Measurements from ENCODE around the gene SOBP. TPM values are rescaled to one million over a fixed set of nuclear protein-coding genes. Genes with fewer than 3 reads are reported as not detected.

The SOBP gene
- total and polyA plus RNA-seq, 2 donors (not counting 1 experiment from before 2014, with no cell fraction given) = 0.82 to 1.5 TPM

DNA sequence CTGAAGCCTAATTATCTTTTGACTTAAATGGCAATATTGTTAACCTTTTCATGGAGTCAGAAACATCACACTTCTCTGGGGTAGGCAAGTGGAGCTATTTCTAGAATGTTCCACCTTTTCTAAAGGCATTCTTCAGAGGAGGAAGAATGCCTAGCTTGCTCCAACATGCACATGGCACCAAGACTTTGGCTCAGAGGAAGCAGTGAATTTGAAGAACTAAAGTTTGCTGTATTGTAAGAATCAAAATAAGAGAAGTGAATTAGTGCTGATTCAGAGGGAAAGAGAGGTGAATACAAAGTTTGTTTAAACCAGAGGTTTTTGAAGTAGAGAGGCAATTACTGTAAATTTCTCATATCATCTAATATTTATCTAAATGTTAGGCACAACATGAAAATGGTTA lies 92.2 kb downstream of the SOBP start:
- ATAC-seq (ENCODE audit: low read depth) (no peak), DNase-seq (no peak)
- Mint-ChIP-seq H3K27me3 (peaks cover 4% of the 10 kb centered on the region), H3K27ac (no peak overlapping the region), H3K4me3 (no peak overlapping the region), H3K9me3 (ENCODE audit: insufficient read depth) (no peaks in the 10 kb centered on the region), H3K4me1 (no peaks in the 10 kb centered on the region)
- TF ChIP-seq, protein P1, sequence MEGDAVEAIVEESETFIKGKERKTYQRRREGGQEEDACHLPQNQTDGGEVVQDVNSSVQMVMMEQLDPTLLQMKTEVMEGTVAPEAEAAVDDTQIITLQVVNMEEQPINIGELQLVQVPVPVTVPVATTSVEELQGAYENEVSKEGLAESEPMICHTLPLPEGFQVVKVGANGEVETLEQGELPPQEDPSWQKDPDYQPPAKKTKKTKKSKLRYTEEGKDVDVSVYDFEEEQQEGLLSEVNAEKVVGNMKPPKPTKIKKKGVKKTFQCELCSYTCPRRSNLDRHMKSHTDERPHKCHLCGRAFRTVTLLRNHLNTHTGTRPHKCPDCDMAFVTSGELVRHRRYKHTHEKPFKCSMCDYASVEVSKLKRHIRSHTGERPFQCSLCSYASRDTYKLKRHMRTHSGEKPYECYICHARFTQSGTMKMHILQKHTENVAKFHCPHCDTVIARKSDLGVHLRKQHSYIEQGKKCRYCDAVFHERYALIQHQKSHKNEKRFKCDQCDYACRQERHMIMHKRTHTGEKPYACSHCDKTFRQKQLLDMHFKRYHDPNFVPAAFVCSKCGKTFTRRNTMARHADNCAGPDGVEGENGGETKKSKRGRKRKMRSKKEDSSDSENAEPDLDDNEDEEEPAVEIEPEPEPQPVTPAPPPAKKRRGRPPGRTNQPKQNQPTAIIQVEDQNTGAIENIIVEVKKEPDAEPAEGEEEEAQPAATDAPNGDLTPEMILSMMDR (IDR thresholded peaks at IDR 0.05) = no peak
- no peak for TF ChIP-seq EZH2 (IDR thresholded peaks at IDR 0.05; ENCODE audit: borderline replicate concordance, insufficient read depth, low read depth, low read length, poor library complexity, severe bottlenecking)
- H4K20me1 ChIP-seq (ENCODE audit: control insufficient read depth, insufficient read depth, low read length, poor library complexity, severe bottlenecking) = no peaks in the 10 kb centered on the region
- H3K4me3 ChIP-seq (ENCODE audit: control extremely low read depth in 1 of 5, extremely low read depth in 1 of 5, insufficient read depth in 1 of 5, low read depth in 2 of 5, low read length in 4 of 5) = no peak overlapping the region
- H3K9me3 ChIP-seq (ENCODE audit: control extremely low read depth in 1 of 3, control insufficient read depth in 2 of 3, insufficient read depth in 1 of 3, low read length in 2 of 3) = no peaks in the 10 kb centered on the region
- peaks cover 0 to 3% (median under 1%) of the 10 kb centered on the region in 4 experiments for H3K27me3 ChIP-seq (replicated peaks in 1 of 4; ENCODE audit: control extremely low read depth in 1 of 4, control insufficient read depth in 3 of 4, insufficient read depth in 4 of 4, low read length in 3 of 4)
- ChIA-PET CTCF (interaction anchor here (1.4 kb wide), 1 partner anchor 94 kb away, joined by 3 read pairs; no protein-coding TSS in a partner anchor), POLR2A (no interaction called here)
- H3K27ac ChIP-seq (ENCODE audit: low read length in 2 of 2) = no peak overlapping the region
- no peaks in the 10 kb centered on the region for H3K79me2 ChIP-seq (ENCODE audit: control insufficient read depth, insufficient read depth, low read length)
- H3K36me3 ChIP-seq (replicated peaks in 1 of 2; ENCODE audit: control extremely low read depth in 1 of 2, control insufficient read depth in 1 of 2, extremely low read depth in 1 of 2, insufficient read depth in 2 of 2, low read length in 1 of 2) = no peaks in the 10 kb centered on the region
- H3K4me2 ChIP-seq (replicated peaks; ENCODE audit: low read depth, low read length, poor library complexity, severe bottlenecking) = no peak overlapping the region
- H2AFZ ChIP-seq (ENCODE audit: insufficient read depth, low read depth, low read length, poor library complexity, severe bottlenecking) = no peak overlapping the region
- intact Hi-C loops (cut with micrococcal nuclease) = no loop called here
- no peaks in the 10 kb centered on the region for H3K4me1 ChIP-seq (ENCODE audit: control insufficient read depth in 2 of 2, insufficient read depth in 2 of 2, low read length in 2 of 2)
- H3K9ac ChIP-seq (ENCODE audit: low read length) = no peak overlapping the region

DNA sequence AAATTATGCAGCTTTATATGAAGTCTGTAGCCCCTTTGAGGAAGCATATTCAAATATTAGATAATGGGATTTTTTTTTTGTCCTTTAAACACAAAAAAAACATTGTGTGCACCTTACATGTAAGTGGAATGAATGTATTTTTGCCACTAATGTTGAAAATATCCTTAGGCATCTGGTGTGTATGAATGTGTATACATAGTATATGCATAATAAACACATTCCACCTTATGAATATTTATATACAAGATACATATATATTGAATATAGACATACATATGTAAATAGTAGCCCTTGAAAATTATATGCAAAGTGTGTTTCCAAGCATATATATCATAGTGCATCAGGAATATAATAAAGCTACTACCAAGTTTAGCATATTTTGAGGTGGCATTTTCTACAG lies 94.8 kb downstream of the SOBP start:
- Histone ChIP-seq H3K4me1 (ENCODE audit: control insufficient read depth in 2 of 2, insufficient read depth in 2 of 2, low read length in 2 of 2) (no peaks in the 10 kb centered on the region), H3K79me2 (ENCODE audit: control insufficient read depth, insufficient read depth, low read length) (no peaks in the 10 kb centered on the region), H3K27ac (ENCODE audit: low read length in 2 of 2) (no peak overlapping the region), H2AFZ (ENCODE audit: insufficient read depth, low read depth, low read length, poor library complexity, severe bottlenecking) (no peak overlapping the region), H3K9me3 (ENCODE audit: control extremely low read depth in 1 of 3, control insufficient read depth in 2 of 3, insufficient read depth in 1 of 3, low read length in 2 of 3) (no peaks in the 10 kb centered on the region), H3K36me3 (replicated peaks in 1 of 2; ENCODE audit: control extremely low read depth in 1 of 2, control insufficient read depth in 1 of 2, extremely low read depth in 1 of 2, insufficient read depth in 2 of 2, low read length in 1 of 2) (no peaks in the 10 kb centered on the region), H3K9ac (ENCODE audit: low read length) (no peak overlapping the region), H4K20me1 (ENCODE audit: control insufficient read depth, insufficient read depth, low read length, poor library complexity, severe bottlenecking) (no peaks in the 10 kb centered on the region), H3K4me2 (replicated peaks; ENCODE audit: low read depth, low read length, poor library complexity, severe bottlenecking) (no peak overlapping the region), H3K27me3 (replicated peaks in 1 of 4; ENCODE audit: control extremely low read depth in 1 of 4, control insufficient read depth in 3 of 4, insufficient read depth in 4 of 4, low read length in 3 of 4) (peaks cover 0 to 3% (median under 1%) of the 10 kb centered on the region in 4 experiments), H3K4me3 (ENCODE audit: control extremely low read depth in 1 of 5, extremely low read depth in 1 of 5, insufficient read depth in 1 of 5, low read depth in 2 of 5, low read length in 4 of 5) (no peak overlapping the region)
- Mint-ChIP-seq H3K4me3 (no peak overlapping the region), H3K27me3 (peaks cover 4% of the 10 kb centered on the region), H3K27ac (no peak overlapping the region), H3K9me3 (ENCODE audit: insufficient read depth) (no peaks in the 10 kb centered on the region), H3K4me1 (no peaks in the 10 kb centered on the region)
- no peak for ATAC-seq (ENCODE audit: low read depth)
- CTCF ChIA-PET = interaction anchor here (0.6 to 1.3 kb wide), 2 partner anchors 90 to 308 kb away, joined by 3 read pairs; no protein-coding TSS in a partner anchor
- POLR2A ChIA-PET = no interaction called here
- TF ChIP-seq, protein P1 (IDR thresholded peaks at IDR 0.05) = no peak
- no peak for TF ChIP-seq EZH2 (IDR thresholded peaks at IDR 0.05; ENCODE audit: borderline replicate concordance, insufficient read depth, low read depth, low read length, poor library complexity, severe bottlenecking)
- intact Hi-C loops (cut with micrococcal nuclease) = no loop called here
- no peak for DNase-seq
